Activated T-helper 1 cell treated with anti-CD3 and anti-CD28 coated beads, Interleukin-12 subunit alpha, Interleukin-12 subunit beta, Interleukin-2, Interleukin-4 antibody, amounts not matched to agents 30 ng/mL and 10 ng/mL and 1 ng/mL, durations not matched to agents 14 hours and 24 hours and 36 hours (primary cell): ENCODE results near the gene NPAS3. TPM values are rescaled to one million over a fixed set of nuclear protein-coding genes. Genes with fewer than 3 reads are reported as not detected.

Experiments used
- DNase-seq: peaks from one replicate; pipeline ENCODE4 v3.0.0; 2021; ENCODE audit warnings: low spot score
- H3K27ac Mint-ChIP-seq: one replicate; pipeline ENCODE4 v1.8.0; 2021; ENCODE audit warnings: mild to moderate bottlenecking, mixed read lengths
- H3K27me3 Mint-ChIP-seq: one replicate; pipeline ENCODE4 v1.8.0; 2022; ENCODE audit warnings: mild to moderate bottlenecking, moderate library complexity, mixed read lengths; ENCODE audit not compliant: insufficient read depth
- H3K36me3 Mint-ChIP-seq: one replicate; pipeline ENCODE4 v1.8.0; 2021; ENCODE audit warnings: low read depth, mixed read lengths
- H3K4me1 Mint-ChIP-seq: one replicate; pipeline ENCODE4 v1.8.0; 2021; ENCODE audit warnings: low read depth, mixed read lengths
- H3K4me3 Mint-ChIP-seq: one replicate; pipeline ENCODE4 v1.8.0; 2021; ENCODE audit warnings: mild to moderate bottlenecking, moderate library complexity, mixed read lengths
- H3K9me3 Mint-ChIP-seq: one replicate; pipeline ENCODE4 v1.8.0; 2021; ENCODE audit warnings: mixed read lengths
- intact Hi-C: fragments of 100-400 bp; cut with micrococcal nuclease; formaldehyde crosslinking; loops from one replicate; pipeline ENCODE4 v1.15.1; 2024
- total RNA-seq: library from RNA; stranded (reverse); gene quantifications from 2 replicates; pipeline ENCODE4 v1.2.3, GENCODE V29; 2022

Gene NPAS3
- total RNA-seq, 1 donor from 2014 or later: not detected

- intact Hi-C loops: no loop called here
Observed at GRCh38 chr14:33848706-33849454, 910.2 kb downstream of the NPAS3 start.

GRCh38 chr14:33849455-33849801, 910.7 kb downstream of the NPAS3 start:
- Mint-ChIP-seq H3K9me3 (no peaks in the 10 kb centered on the region), H3K27ac (no peak overlapping the region), H3K4me3 (no peak overlapping the region), H3K36me3 (peaks cover 8% of the 10 kb centered on the region), H3K27me3 (peaks cover 19% of the 10 kb centered on the region), H3K4me1 (peaks cover 15% of the 10 kb centered on the region)
- intact Hi-C loops: no loop called here
- no peak for DNase-seq

More at GRCh38 chr14:33848706-33849454, 910.2 kb downstream of the NPAS3 start:
- Mint-ChIP-seq H3K9me3 (no peaks in the 10 kb centered on the region), H3K27me3 (peaks cover 21% of the 10 kb centered on the region), H3K36me3 (peaks cover 8% of the 10 kb centered on the region), H3K4me1 (peaks cover 15% of the 10 kb centered on the region), H3K27ac (no peak overlapping the region), H3K4me3 (no peak overlapping the region)
- no peak for DNase-seq

GRCh38 chr14:33850826-33851225, 912.1 kb downstream of the NPAS3 start:
- DNase-seq: no peak
- H3K27me3 Mint-ChIP-seq: peaks cover 25% of the 10 kb centered on the region
- H3K4me1 Mint-ChIP-seq: peaks cover 17% of the 10 kb centered on the region
- intact Hi-C loops: no loop called here
- H3K36me3 Mint-ChIP-seq: peaks cover 8% of the 10 kb centered on the region
- H3K27ac Mint-ChIP-seq: no peak overlapping the region
- H3K4me3 Mint-ChIP-seq: no peak overlapping the region
- H3K9me3 Mint-ChIP-seq: no peaks in the 10 kb centered on the region

- intact Hi-C loops: no loop called here
- H3K4me3 Mint-ChIP-seq: no peak overlapping the region
- H3K4me1 Mint-ChIP-seq: peaks cover 18% of the 10 kb centered on the region
Observed at GRCh38 chr14:33851366-33851765, 912.7 kb downstream of the NPAS3 start.

GRCh38 chr14:33851931-33852330, 913.3 kb downstream of the NPAS3 start:
- peaks cover 20% of the 10 kb centered on the region for H3K4me1 Mint-ChIP-seq
- H3K9me3 Mint-ChIP-seq: no peaks in the 10 kb centered on the region
- H3K36me3 Mint-ChIP-seq: peaks cover 2% of the 10 kb centered on the region
- DNase-seq: no peak
- H3K27me3 Mint-ChIP-seq: peaks cover 24% of the 10 kb centered on the region
- intact Hi-C loops: no loop called here
- H3K4me3 Mint-ChIP-seq: no peak overlapping the region
- no peak overlapping the region for H3K27ac Mint-ChIP-seq

More at GRCh38 chr14:33851366-33851765, 912.7 kb downstream of the NPAS3 start:
- H3K27me3 Mint-ChIP-seq: peaks cover 25% of the 10 kb centered on the region
- no peaks in the 10 kb centered on the region for H3K9me3 Mint-ChIP-seq
- H3K36me3 Mint-ChIP-seq: peaks cover 2% of the 10 kb centered on the region
- no peak for DNase-seq
- H3K27ac Mint-ChIP-seq: no peak overlapping the region
